ENCODE measurements around the gene FKBP1C.

- TF ChIP-seq EZH2 (IDR thresholded peaks at IDR 0.05; ENCODE audit: borderline replicate concordance), result no peak
- no peak for TF ChIP-seq CTCF (IDR thresholded peaks at IDR 0.05; ENCODE audit: poor library complexity)
- TF ChIP-seq EZH2phosphoT487 (IDR thresholded peaks at IDR 0.05; ENCODE audit: low read depth, severe bottlenecking, unreplicated experiment), result no peak
Observed at GRCh38 chr6:63214816-63215215, 3.5 kb downstream of the FKBP1C start.
